B cell (primary cell): ENCODE results near the gene TBCD.

Experiments
- EZH2 ChIP-seq: IDR thresholded peaks from 2 replicates; pipeline ENCODE4 v1.6.1; 2012; ENCODE audit warnings: borderline replicate concordance, low read depth, mild to moderate bottlenecking, moderate library complexity, low read length; ENCODE audit not compliant: insufficient read depth, poor library complexity, severe bottlenecking
- TF ChIP-seq, protein P1 (sequence below): fragments of 200-600 bp; IDR thresholded peaks from one replicate; pipeline ENCODE4 v1.8.0; 2022; ENCODE audit warnings: antibody characterized with exemption, mild to moderate bottlenecking

DNA sequence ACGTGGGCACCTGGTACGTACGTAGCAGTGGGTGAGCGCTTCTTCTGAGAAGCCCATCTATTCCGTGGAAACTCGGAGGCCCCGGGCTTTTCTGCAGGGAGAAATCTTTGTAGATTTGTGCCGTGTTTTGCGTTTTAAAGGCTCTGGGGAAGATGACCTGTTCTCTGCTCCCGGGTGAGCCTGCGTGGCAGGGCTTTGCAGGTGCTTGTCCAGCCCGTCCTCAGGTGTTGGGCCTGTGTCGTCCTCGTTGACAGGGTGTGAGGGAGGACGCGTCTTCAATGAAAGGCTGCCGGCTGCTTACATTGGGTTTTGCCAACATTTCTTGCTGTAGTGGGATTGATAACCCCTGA lies 175.4 kb downstream of the TBCD start:
- TF ChIP-seq, protein P1, sequence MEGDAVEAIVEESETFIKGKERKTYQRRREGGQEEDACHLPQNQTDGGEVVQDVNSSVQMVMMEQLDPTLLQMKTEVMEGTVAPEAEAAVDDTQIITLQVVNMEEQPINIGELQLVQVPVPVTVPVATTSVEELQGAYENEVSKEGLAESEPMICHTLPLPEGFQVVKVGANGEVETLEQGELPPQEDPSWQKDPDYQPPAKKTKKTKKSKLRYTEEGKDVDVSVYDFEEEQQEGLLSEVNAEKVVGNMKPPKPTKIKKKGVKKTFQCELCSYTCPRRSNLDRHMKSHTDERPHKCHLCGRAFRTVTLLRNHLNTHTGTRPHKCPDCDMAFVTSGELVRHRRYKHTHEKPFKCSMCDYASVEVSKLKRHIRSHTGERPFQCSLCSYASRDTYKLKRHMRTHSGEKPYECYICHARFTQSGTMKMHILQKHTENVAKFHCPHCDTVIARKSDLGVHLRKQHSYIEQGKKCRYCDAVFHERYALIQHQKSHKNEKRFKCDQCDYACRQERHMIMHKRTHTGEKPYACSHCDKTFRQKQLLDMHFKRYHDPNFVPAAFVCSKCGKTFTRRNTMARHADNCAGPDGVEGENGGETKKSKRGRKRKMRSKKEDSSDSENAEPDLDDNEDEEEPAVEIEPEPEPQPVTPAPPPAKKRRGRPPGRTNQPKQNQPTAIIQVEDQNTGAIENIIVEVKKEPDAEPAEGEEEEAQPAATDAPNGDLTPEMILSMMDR, result no peak
- no peak for TF ChIP-seq EZH2
